ENCODE results near the gene DOK3.
"Not testable (repeated sequence)": the region's sequence is repeated elsewhere in the genome, so short reads cannot be mapped to it uniquely, and the experiment has no call there.

Gene DOK3

DNA sequence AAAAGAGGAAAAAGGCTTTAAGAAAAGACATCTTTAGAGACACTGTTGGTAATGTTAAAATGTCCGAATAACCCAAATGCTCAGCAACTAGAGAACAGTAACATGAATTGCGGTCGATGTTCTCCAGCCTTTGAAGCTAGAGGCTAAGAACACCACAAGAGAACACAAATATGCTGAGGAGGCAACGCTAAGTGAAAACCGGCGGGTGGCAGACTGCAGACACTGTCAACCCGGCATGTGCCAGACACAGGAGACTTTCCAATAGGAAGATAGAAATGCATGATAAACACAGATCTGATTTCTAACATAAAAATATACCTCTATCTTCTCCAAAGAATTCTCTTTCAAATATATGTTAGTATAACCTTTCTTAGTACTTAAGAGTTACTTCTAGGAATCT is 25.5 kb upstream of the DOK3 start:
- no peak for DNase-seq (ENCODE audit: low read depth in 2 of 2)

DNA sequence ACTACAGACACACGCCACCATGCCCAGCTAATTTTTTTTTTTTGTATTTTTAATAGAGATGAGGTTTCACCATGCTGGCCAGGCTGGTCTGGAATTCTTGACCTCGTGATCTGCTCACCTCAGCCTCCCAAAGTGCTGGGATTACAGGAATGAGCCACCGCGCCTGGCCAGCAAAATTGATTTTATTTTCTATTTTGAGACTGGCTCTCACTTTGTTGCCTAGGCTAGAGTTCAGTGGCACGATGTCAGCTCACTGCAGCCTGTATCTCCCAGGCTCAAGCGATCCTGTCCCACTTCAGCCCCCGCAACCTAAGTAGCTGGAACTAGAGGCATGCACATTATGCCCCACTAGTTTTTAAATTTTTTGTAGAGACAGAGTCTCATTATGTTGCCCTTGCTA is 24.8 kb upstream of the DOK3 start:
- not testable (repeated sequence) for DNase-seq (ENCODE audit: low read depth in 2 of 2)

DNA sequence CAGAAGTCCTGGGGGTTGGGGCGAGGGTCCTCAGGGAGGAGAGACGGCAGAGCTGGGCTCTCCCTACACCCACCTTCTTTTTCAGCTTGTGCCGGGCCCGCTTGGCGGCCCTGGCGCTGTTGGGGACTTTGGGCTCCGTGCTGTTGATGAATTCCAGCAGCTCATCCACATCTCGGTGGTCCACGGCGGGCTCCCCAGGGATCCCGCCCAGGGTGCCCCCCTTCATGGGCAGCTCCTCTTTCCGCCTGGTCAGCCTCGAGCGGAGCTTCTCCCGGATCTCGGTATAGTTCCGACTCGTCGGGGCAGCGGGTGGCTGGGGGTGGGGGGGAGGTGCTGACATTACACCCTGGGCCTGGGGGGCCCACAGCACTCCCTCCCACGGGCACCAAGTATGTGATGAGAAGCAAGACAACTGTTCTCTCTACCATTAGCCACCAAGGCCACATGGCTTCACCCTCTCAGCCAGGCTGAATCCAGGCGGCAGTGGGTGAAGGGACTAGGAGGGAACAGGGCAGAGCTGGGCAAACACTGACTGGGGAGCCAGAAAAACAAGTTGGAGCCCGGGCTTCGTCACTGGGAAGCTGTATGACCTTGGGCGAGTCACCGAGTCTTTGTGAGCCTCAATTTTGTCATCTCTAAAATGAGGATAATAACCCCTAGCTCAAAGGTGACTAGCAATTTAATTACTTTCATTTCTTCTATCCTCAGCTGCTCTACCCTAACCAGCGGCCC is 21.7 kb upstream of the DOK3 start:
- DNase-seq (ENCODE audit: low read depth in 2 of 2), result no peak

DNA sequence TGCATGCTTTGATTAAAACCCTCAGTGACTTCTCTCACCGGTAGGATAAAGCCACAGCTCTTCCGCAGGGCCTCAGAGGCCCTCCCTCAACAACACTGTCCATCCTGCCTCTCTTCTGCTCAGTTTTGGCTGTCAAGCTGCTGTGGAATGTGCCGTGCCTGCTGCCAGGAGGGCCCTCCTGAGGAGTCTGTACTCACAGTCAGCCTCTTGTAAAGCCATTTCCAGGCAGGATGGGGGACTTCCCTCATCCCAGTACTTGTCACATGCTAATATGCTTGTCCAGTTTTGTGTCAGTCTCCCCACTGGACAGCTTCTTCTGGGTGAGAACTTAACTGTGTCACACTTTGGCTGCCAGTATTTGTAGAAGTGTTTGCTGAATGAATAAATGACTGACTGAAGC is 21.0 kb upstream of the DOK3 start:
- no peak for DNase-seq (ENCODE audit: low read depth in 2 of 2)

DNA sequence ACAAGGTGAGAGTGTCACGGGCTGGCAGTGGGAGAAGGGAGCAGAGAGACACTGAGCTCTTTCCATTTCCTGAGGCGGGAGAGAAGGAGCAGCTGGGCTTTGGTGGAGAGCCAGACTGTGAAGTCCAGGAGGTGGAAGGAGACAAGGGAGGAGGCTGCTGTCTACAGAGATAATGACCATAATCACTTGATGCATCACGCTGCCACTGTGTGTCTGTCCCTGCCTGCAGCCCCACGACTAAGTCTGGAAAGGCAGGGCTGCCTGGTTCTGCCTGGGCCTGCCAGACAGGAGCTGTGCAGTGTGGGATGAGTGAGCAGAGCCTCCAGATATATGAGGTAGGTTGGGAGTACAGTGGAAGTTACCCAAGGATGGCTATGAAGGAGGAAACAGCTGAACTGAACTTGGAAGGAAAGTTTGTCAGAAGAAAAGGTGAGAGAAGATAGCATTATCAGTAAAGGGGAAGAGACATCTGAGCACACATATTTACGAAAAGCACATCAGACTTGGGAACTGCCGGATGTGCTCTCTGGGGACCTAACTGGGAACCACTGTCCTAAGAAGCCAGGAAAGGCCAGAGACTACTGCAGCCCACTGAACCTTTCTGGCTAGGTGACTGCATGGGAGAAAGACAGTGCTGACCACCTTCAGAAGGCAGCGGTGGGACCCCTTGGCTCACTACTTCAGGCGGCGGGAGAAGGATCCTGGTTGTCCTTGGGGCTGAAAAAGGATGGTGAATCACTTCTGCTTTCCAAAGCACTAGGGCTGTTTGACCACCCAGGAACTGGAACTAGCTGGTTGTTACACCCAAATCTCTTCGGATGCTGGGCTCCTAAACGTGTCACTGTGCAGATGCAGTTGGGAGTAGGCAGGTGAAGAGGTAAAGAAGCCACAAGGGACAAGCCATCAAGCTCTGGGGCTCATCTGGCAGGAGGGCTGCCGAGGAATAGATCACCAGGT is 19.9 kb upstream of the DOK3 start:
- DNase-seq (ENCODE audit: low read depth in 2 of 2), result no peak

DNA sequence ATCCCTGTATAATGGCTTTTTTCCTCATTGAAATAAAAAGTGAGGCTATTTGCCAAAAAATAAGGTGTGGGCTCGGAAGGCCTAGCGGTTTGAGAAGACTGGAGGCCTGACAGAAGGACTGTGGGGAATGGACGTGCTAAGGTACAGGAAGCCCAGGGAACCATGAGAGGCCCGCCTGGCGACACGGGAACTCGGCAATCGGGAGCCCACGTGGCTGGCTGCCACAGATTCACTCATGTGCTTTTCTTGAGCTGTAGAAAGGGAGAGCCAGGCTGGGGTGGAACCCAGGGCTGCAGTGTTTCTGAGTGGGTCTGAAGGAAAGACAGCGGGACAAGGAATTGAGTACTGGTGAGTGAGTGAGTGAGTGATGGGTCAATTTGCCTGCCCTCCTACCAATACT is 19.0 kb upstream of the DOK3 start:
- no peak for DNase-seq (ENCODE audit: low read depth in 2 of 2)

DNA sequence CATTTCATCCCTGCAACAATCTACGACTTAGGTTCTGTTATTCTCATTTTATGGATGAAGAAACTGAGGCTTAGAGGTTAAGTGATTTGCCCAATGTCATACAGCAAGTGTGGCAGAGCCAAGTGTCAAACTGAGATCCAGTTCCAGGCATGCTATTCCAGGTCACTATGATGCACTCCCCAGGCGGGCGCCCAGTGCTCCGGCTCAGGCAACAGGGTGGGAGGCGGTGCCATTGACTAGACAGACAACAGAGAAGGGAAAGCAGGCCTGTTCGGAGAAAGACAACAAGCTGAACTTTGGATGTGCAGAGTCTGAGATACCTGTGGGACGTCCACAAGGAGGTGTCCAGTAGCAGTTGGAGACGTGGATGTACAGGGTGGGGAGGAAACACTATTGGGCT is 18.0 kb upstream of the DOK3 start:
- no peak for DNase-seq (ENCODE audit: low read depth in 2 of 2)

DNA sequence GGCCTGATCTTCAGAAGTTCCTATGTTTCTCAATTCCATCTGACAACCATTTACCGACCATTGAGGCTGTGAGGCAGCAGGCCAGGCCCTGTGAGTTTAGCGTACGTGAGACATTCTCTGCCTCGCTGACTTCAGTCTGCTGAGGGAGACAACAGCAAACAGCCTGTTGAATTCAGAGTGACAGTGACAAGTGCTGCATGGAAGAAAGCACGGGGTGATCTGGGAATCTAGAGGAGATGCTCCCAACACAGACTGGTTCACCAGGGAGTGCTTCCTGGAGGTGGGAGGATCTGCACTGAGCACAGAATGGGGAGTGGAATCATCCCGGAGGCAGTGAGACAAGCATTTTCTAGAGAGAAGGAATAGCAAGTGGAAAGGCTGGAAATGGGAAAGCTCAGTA is 17.2 kb upstream of the DOK3 start:
- DNase-seq (ENCODE audit: low read depth in 2 of 2), result no peak

DNA sequence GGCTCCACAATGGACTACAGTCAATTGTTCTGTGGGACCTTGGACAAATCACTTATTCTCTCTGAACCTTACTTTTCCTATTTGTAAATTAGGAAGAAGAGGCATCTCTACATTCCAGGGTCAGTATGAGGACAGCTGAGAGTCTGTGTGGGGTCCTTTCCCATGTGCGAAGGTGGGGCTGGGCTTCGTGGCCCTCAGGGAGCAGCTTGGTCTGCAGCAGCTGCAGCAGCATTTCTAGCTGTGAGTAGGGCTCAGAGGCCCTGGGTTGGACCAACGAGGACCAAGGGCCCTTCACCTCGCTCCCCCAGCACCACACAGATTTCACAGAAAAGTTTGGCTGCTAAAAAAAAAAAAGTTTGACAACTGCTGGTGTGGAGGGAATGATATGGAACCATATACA is 16.6 kb upstream of the DOK3 start:
- DNase-seq (ENCODE audit: low read depth in 2 of 2), result no peak

DNA sequence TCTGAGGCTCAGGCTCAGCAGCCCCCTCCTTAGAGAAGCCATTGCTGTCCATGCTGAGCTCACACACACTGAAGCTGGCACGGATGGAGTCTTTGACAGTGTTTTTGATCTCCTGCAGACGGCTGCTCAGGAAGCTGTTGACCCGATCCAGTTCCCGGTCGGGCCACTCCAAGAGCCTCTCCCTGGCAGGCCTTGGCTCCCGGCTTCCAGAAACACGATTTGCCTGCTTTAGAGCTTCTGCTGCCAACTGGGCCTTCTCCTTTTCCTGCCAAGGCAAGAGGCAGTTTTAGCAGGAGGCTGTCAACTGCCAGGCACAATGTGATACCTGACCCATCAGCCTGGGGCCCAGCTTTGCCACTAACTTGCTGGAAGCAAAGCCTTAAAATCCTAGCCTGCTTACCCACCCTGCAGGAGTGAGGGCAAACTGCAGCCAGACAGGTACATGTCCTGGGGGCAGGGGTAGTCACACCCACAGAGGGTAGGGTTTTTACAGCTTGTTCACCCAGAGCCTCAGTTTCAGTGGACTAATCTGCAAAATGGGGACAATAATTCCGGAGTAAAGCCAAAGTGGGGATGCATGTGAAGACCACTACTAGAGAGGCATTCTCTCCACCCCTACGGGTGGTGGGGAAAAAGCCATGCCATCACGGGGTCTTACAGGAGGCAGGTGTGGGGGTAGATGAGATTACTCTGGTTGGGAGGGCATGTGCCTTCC is 15.5 kb upstream of the DOK3 start:
- DNase-seq (ENCODE audit: low read depth in 2 of 2), result no peak

DNA sequence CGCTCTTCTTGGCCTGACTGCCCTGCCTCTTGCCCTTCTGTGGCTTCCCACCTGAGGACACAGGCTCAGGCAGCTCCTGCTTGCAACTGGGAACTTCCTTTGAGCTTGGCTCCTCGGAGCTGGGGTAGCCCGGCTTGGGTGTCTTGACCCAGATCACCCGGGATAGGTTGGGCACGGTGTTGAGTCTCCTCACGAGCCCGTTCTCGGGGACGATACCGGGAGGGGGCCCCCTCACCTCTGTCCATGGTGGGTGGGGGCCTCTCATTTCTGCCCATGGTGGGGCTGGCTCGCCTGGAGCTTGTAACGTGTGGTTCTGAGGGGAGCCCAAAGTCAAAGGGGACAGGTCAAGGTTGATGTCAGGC is 14.9 kb upstream of the DOK3 start:
- DNase-seq (ENCODE audit: low read depth in 2 of 2), result no peak

DNA sequence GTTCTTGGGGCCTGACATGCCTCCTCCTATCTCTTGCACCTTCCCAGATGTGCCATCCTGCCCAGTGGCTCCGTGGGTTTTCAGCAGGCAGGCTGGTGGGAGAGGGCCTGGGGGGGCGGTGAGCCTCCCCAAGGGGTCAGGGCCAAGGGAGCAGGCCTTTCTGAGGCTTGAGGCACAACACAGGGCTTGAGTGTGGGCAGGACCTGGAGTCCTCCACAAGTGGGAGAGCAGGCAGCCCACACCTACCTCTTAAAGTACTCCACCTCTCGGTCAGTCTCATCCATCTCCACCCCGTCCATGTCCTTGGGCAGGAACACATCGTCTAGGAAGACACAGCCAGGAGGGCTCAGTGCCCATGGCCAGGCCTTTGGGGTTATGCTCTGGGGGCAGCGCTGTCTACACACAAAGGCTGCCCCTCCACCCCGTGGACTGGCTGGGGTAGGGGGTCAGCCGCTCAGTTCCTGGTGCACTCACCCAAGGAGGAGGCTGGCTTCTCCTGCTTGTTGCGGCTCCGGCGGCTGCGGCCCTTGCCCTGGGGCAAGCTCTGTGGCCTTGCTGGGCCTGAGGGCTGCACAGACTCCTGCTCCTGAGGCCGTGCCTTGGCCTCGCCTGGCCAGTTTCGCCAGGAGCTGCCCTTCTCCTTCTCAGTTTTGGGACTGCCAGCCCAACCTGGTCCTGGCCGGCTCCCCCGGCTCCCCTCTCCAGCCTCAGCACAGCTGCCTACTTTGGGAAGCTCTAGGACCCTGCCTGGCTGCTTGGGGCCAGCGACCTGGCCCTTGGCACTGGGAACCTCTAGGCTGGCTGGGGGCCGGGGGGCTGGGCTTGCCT is 14.3 kb upstream of the DOK3 start:
- no peak for DNase-seq (ENCODE audit: low read depth in 2 of 2)

DNA sequence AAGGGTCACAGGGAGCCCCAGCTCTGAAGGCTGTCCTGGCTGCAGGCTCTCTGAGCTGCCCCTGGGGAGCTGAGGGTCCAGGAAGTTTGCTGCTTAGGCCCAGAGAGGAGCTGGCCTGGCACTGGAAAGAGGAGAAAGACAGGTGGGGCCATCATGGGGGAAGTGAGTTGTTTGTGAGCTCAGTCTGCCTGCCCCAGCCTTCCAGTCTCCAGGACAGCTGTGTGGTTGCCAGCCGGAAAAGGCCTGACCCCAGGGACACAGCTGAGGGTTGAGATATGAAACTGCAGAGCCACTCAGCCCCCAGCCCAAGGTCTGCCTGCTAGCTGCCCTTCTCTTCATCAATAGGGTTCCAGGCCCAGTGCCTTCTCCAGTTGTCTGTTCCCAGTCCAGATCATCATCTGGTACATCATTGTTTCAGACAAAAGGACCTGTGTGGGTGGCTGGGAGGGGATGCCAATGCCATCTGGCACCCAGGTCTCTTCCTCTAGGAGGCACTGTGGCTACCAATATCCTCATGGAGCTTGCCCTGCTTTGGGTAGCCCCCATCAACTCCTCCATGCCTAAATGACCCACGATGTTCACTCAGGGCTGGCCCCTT is 11.4 kb upstream of the DOK3 start:
- no peak for DNase-seq (ENCODE audit: low read depth in 2 of 2)

DNA sequence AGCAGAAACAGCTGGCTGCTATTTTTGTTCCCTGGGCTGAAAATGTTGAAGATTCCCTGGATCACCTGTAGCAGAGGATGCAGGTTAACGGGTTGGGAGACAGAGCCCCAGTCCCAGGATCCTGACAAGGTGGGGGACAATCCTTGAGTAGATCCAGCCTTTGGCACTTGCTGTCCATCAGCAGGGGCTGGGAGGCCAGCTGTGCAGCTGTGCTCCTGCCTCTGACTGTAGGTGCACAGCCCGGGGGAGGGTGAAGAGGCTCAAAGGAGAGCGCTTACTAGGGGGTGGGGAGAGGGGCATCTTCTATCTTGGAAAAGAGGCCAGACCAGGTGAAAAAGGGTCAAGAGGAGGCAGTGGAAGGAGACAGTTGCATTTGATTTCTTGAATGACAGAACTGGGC is 10.6 kb upstream of the DOK3 start:
- no peak for DNase-seq (ENCODE audit: low read depth in 2 of 2)

DNA sequence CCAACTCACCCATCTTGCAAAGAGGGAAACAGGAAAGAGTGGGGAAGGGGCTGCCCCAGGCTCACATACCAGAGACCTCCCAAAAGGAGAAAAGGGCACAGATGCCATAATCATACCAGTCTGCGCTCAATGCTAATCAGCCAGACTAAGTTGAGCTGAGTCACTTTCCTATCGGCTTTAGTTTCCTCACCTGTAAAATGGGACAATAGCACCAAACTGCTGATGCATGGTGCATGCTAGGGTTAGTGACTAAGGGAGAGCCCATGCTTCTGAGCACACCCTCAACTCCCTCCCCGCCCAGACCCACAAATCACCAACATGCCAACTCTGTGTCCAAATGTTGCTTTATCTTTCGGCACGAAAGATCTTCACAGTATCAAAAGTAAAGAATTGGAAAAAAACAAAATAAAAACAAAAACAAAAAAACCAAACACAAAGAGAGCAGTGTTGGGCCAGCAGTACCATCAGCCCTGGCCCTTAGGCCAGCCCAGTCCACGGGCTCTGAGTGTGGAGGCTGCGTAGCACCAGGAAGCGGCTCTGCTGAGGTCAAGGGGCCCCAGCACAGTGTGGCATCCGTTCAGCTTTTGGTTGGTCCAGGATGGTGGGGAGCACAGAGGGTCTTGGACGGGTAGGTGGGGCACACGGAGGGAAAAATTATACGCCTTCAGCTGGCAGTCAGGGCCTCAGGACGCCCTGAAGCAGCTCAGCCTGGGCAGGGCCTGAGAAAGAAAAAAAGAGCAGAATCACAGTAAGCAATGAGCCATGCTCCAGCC is 10.0 kb upstream of the DOK3 start:
- no peak for DNase-seq (ENCODE audit: low read depth in 2 of 2)

DNA sequence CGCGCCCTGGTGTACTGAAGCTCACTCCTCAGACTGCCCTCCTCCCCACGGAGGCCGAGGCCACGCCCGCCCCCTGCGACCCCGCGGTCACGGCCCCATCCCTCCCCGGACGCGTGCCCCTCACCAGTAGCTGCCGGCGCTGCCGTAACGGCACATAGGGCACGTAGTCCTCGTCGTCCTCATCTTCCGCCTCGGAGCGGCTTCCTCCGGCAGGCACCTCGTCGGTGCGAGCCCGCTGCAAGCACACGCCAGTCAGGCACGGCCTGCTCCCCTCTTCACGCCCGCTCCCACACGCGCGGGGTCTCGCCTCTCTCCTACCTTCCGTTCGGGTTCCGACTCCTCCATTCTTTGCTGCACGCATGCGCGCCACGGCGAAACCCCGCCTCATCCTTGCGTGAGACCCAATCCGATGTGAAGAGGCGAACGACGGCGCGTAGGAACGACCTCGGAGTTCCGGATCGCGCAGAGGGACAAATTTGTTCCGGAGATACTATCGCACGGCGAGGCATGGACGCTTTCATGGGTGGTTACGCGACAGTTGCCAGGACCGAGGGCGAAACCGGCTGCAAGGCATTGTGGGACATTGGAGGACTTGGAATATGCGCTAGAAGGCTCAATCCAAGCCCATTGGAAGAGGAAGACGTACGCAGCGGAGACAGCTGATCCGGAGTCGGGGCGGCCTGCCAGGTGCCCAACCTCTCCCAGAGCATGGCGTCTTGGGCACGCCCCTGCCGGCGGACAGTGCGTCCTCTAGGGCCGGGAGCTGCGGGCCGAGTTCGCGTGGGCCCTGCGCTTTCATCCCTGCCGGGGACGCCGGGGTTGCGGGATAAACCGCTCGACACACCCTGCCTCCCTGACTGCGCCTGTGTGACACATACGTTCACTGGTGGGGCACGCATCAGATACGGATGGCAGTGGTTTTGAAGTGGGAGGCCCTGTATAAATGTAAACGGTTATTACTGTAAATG is 7.3 kb upstream of the DOK3 start, which contains the start of gene DDX41:
DDX41 (minus strand) TSS at position 361 of the 968 bp plus-strand sequence; CDS start at position 345, 16 bp downstream.
- peak; percentile 92 to 94 for DNase-seq (ENCODE audit: low read depth in 2 of 2)

DNA sequence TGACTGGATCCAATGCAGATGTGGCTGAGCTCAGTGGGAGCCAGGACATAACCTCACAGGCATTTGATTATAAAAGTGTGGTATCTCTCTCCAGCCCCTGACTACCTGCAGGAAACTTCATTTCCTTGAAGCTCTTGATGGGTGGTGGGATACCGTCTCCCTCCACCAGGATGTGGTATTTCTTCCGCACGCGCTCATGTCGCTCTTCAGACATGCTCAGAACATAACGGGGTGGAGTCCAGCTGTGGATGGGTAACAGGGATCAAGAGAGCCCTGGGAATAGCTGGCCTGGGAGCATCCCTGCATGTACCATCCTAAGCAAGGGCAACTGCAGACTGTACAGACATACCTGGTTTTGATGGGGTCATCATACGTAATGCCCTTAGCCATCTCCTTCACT is 6.0 kb upstream of the DOK3 start:
- DNase-seq (ENCODE audit: low read depth in 2 of 2), result no peak

DNA sequence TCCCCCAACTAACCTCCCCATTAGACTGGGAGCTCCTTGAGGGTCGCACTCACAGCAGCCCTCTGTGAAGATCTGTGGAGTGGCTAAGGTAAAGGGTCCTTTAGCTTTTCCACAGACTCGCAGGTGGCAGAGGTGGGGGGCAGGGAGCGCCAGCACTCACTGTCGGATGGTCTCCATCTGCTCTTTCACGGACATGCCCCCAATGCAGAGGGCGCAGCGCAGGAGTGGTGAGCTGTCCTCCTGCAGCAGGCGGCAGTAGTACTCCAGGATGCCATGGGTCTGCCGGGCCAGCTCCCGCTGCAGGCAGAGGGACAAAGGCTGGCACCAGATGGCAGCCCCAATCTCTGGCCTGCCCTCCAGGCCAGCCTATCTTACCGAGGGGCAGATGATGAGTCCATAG is 4.9 kb upstream of the DOK3 start:
- no peak for DNase-seq (ENCODE audit: low read depth in 2 of 2)

DNA sequence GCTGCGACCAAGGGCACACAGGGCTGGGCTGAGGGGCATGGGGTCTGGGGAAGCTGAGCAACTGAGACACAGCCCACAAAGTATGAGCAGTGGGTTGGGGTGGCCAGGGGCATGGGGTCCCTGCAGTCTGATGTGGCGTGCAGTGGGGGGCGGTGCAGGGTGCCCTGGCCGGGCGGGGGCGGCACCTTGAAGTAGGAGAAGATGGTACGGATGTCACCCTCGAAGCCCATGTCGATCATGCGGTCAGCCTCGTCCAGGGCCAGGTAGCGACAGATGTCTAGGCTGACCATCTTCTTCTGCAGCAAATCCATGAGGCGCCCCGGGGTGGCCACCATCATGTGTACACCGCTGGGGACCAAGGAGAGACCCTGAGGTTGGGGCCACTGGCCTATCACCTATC is 3.9 kb upstream of the DOK3 start:
- no peak for DNase-seq (ENCODE audit: low read depth in 2 of 2)
